OCI-LY1 (cell line): Measurements from ENCODE around the gene SCAPER.

Experiments
- EZH2 ChIP-seq: fragments of 200-600 bp; sonication (generic), shearing (Covaris generic); IDR thresholded peaks from 2 replicates; pipeline ENCODE4 v1.8.0; 2017; ENCODE audit warnings: borderline replicate concordance, mixed run types, mild to moderate bottlenecking, antibody characterized with exemption, low read length, moderate library complexity, mixed read lengths
- TF ChIP-seq, protein P1 (sequence below): fragments of 200-600 bp; sonication (generic), shearing (Covaris generic); IDR thresholded peaks from 2 replicates; pipeline ENCODE4 v1.5.1; 2017; ENCODE audit warnings: mild to moderate bottlenecking, antibody characterized with exemption, low read length, moderate library complexity, mixed read lengths

DNA sequence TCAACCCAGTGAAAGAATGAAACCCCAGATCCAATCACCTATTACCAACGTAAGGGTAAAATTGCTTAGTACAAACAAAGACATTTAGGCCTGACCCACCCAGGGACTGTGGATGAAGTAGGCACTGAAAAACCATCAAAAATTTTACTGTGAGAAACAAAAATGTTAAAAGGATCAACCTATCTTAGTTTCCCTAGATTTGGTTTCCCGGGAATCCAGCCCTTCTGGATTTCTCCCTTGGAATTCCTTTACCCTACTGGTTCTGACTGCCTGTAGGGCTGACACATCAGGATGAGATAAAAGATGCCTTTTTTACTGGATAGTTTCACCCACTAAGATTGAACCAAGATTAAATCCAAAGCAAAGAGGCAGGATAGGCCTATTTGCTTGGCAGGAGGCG lies 102.7 kb downstream of the SCAPER start:
- TF ChIP-seq, protein P1, sequence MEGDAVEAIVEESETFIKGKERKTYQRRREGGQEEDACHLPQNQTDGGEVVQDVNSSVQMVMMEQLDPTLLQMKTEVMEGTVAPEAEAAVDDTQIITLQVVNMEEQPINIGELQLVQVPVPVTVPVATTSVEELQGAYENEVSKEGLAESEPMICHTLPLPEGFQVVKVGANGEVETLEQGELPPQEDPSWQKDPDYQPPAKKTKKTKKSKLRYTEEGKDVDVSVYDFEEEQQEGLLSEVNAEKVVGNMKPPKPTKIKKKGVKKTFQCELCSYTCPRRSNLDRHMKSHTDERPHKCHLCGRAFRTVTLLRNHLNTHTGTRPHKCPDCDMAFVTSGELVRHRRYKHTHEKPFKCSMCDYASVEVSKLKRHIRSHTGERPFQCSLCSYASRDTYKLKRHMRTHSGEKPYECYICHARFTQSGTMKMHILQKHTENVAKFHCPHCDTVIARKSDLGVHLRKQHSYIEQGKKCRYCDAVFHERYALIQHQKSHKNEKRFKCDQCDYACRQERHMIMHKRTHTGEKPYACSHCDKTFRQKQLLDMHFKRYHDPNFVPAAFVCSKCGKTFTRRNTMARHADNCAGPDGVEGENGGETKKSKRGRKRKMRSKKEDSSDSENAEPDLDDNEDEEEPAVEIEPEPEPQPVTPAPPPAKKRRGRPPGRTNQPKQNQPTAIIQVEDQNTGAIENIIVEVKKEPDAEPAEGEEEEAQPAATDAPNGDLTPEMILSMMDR = no peak
- no peak for TF ChIP-seq EZH2
